ENCODE data around the gene METTL6. TPM values are rescaled to one million over a fixed set of nuclear protein-coding genes. Genes with fewer than 3 reads are reported as not detected.
A peak's percentile ranks its signal among the peaks of the same experiment; 100 is the strongest.
"Not testable (repeated sequence)": the region's sequence is repeated elsewhere in the genome, so short reads cannot be mapped to it uniquely, and the experiment has no call there.

METTL6 gene
- total RNA-seq, 2 experiments from 2014 or later: 12.7 to 23.5 TPM

- no peak overlapping the region for H3K4me3 ChIP-seq (ENCODE audit: low read depth, low read length, poor library complexity, severe bottlenecking)
- BruUV-seq (replicated peaks): no TSS peak
- no peak overlapping the region for H3K27ac ChIP-seq (ENCODE audit: low read depth, low read length, poor library complexity, severe bottlenecking)
- ChIA-PET POLR2A (interaction anchor here (0.6 to 0.7 kb wide), 2 partner anchors 126 to 199 kb away, joined by 3 to 4 read pairs; no protein-coding TSS in a partner anchor), CTCF (ENCODE audit: unreplicated experiment) (no interaction called here)
- no peak overlapping the region for H3K4me2 ChIP-seq (ENCODE audit: low read length)
- no peaks in the 10 kb centered on the region for H4K20me1 ChIP-seq (ENCODE audit: insufficient read depth, low read length)
- H3K9me2 ChIP-seq (ENCODE audit: insufficient read depth, low read length): no peaks in the 10 kb centered on the region
- no peaks in the 10 kb centered on the region; the same call in 1 of the 2 replicates for H3K36me3 ChIP-seq (ENCODE audit: insufficient read depth, low read length)
- no peak overlapping the region for H2AFZ ChIP-seq (ENCODE audit: low read length)
- H3K79me2 ChIP-seq (ENCODE audit: insufficient read depth, low read depth, low read length): no peaks in the 10 kb centered on the region
- H3K4me1 ChIP-seq (ENCODE audit: insufficient read depth, low read length, poor library complexity, severe bottlenecking): peaks cover 11% of the 10 kb centered on the region
- no peak for DNase-seq (ENCODE audit: low spot score)
- H3K9me3 ChIP-seq (ENCODE audit: low read length): no peaks in the 10 kb centered on the region
- TF ChIP-seq CTCF (conservative IDR thresholded peaks at IDR 0.05; ENCODE audit: low read length) (no peak), EZH2phosphoT487 (IDR thresholded peaks at IDR 0.05; ENCODE audit: borderline replicate concordance, low read depth, low read length) (no peak)
- intact Hi-C loops (cut with micrococcal nuclease; ENCODE audit: unreplicated experiment): loop anchor here (5.0 kb wide), 1 partner anchor 295 kb away; no protein-coding TSS in a partner anchor
Measured at GRCh38 chr3:15401936-15402335, 25.4 kb downstream of the METTL6 start.

GRCh38 chr3:15399970-15400369 lies 27.4 kb downstream of the METTL6 start:
- Histone ChIP-seq H3K4me1 (ENCODE audit: insufficient read depth, low read length, poor library complexity, severe bottlenecking) (peaks cover 11% of the 10 kb centered on the region), H3K4me2 (ENCODE audit: low read length) (no peak overlapping the region), H3K36me3 (ENCODE audit: insufficient read depth, low read length) (no peaks in the 10 kb centered on the region; the same call in 1 of the 2 replicates), H2AFZ (ENCODE audit: low read length) (no peak overlapping the region), H3K4me3 (ENCODE audit: low read depth, low read length, poor library complexity, severe bottlenecking) (no peak overlapping the region), H3K27ac (ENCODE audit: low read depth, low read length, poor library complexity, severe bottlenecking) (no peak overlapping the region), H3K79me2 (ENCODE audit: insufficient read depth, low read depth, low read length) (no peaks in the 10 kb centered on the region), H3K9me2 (ENCODE audit: insufficient read depth, low read length) (no peaks in the 10 kb centered on the region), H3K9me3 (ENCODE audit: low read length) (no peaks in the 10 kb centered on the region), H4K20me1 (ENCODE audit: insufficient read depth, low read length) (no peaks in the 10 kb centered on the region)
- intact Hi-C loops (cut with micrococcal nuclease; ENCODE audit: unreplicated experiment): loop anchor here (2.0 to 5.0 kb wide), 2 partner anchors 15 to 293 kb away; no protein-coding TSS in a partner anchor
- TF ChIP-seq CTCF (conservative IDR thresholded peaks at IDR 0.05; ENCODE audit: low read length): no peak
- BruUV-seq (replicated peaks): no TSS peak
- no peak for DNase-seq (ENCODE audit: low spot score)
- POLR2A ChIA-PET: interaction anchor here (0.6 to 1.9 kb wide), 4 partner anchors 15 to 192 kb away, joined by 3 to 8 read pairs (median 4); no protein-coding TSS in a partner anchor
- CTCF ChIA-PET (ENCODE audit: unreplicated experiment): no interaction called here

- CTCF ChIA-PET (ENCODE audit: unreplicated experiment): interaction anchor here (0.6 kb wide), 1 partner anchor 66 kb away, joined by 3 read pairs; the partner anchor contains the start of gene SH3BP5
- H3K9me2 ChIP-seq (ENCODE audit: insufficient read depth, low read length); BruUV-seq (replicated peaks); H3K36me3 ChIP-seq (ENCODE audit: insufficient read depth, low read length); POLR2A ChIA-PET; H3K4me3 ChIP-seq (ENCODE audit: low read depth, low read length, poor library complexity, severe bottlenecking); H4K20me1 ChIP-seq (ENCODE audit: insufficient read depth, low read length); H3K9me3 ChIP-seq (ENCODE audit: low read length); H3K4me2 ChIP-seq (ENCODE audit: low read length); H3K79me2 ChIP-seq (ENCODE audit: insufficient read depth, low read depth, low read length); H3K27ac ChIP-seq (ENCODE audit: low read depth, low read length, poor library complexity, severe bottlenecking); H2AFZ ChIP-seq (ENCODE audit: low read length): not testable (repeated sequence)
- TF ChIP-seq CTCF (conservative IDR thresholded peaks at IDR 0.05; ENCODE audit: low read length): peak; percentile 78
- peaks cover 11% of the 10 kb centered on the region for H3K4me1 ChIP-seq (ENCODE audit: insufficient read depth, low read length, poor library complexity, severe bottlenecking)
- DNase-seq (ENCODE audit: low spot score): peak; percentile 79
- intact Hi-C loops (cut with micrococcal nuclease; ENCODE audit: unreplicated experiment): loop anchor here (1.0 to 2.0 kb wide), 2 partner anchors 14 to 130 kb away; no protein-coding TSS in a partner anchor
Measured at GRCh38 chr3:15398731-15399133, 28.6 kb downstream of the METTL6 start.

GRCh38 chr3:15393252-15393651 lies 34.1 kb downstream of the METTL6 start:
- CTCF ChIA-PET (ENCODE audit: unreplicated experiment): not testable (repeated sequence)

More at GRCh38 chr3:15393252-15393651, 34.1 kb downstream of the METTL6 start:
- POLR2A ChIA-PET; H3K4me3 ChIP-seq (ENCODE audit: low read depth, low read length, poor library complexity, severe bottlenecking); H3K27ac ChIP-seq (ENCODE audit: low read depth, low read length, poor library complexity, severe bottlenecking); BruUV-seq (replicated peaks); H4K20me1 ChIP-seq (ENCODE audit: insufficient read depth, low read length); H3K9me2 ChIP-seq (ENCODE audit: insufficient read depth, low read length); intact Hi-C loops (cut with micrococcal nuclease; ENCODE audit: unreplicated experiment); H3K36me3 ChIP-seq (ENCODE audit: insufficient read depth, low read length); DNase-seq (ENCODE audit: low spot score); H3K79me2 ChIP-seq (ENCODE audit: insufficient read depth, low read depth, low read length); H3K4me2 ChIP-seq (ENCODE audit: low read length); H3K9me3 ChIP-seq (ENCODE audit: low read length); H2AFZ ChIP-seq (ENCODE audit: low read length): not testable (repeated sequence)
- H3K4me1 ChIP-seq (ENCODE audit: insufficient read depth, low read length, poor library complexity, severe bottlenecking): peaks cover 23% of the 10 kb centered on the region
